Ishikawa (cell line): Measurements from ENCODE around the gene CACNA1H.

Source experiments
- CEBPB ChIP-seq: IDR thresholded peaks from 2 replicates; pipeline ENCODE4 v1.6.1; 2012
- CREB1 ChIP-seq: IDR thresholded peaks from 2 replicates; pipeline ENCODE4 v1.6.1; 2012; ENCODE audit warnings: low read depth
- EGR1 ChIP-seq: IDR thresholded peaks from 2 replicates; pipeline ENCODE4 v1.6.1; 2012
- EP300 ChIP-seq: IDR thresholded peaks from 2 replicates; pipeline ENCODE4 v1.6.1; 2012; ENCODE audit warnings: borderline replicate concordance
- FOXM1 ChIP-seq: IDR thresholded peaks from 2 replicates; pipeline ENCODE4 v1.6.1; 2012; ENCODE audit warnings: low read depth, borderline replicate concordance
- MAX ChIP-seq: IDR thresholded peaks from 2 replicates; pipeline ENCODE4 v1.6.1; 2012
- NFIC ChIP-seq: IDR thresholded peaks from 2 replicates; pipeline ENCODE4 v1.6.1; 2012
- RAD21 ChIP-seq: IDR thresholded peaks from 2 replicates; pipeline ENCODE4 v1.6.1; 2012; ENCODE audit warnings: low read depth
- REST ChIP-seq: IDR thresholded peaks from 2 replicates; pipeline ENCODE4 v1.6.1; 2012; ENCODE audit warnings: low read depth, mild to moderate bottlenecking
- TAF1 ChIP-seq: IDR thresholded peaks from 2 replicates; pipeline ENCODE4 v1.6.1; 2012; ENCODE audit warnings: low read depth, mild to moderate bottlenecking
- TCF12 ChIP-seq: IDR thresholded peaks from 2 replicates; pipeline ENCODE4 v1.6.1; 2012; ENCODE audit warnings: low read depth
- TEAD4 ChIP-seq: IDR thresholded peaks from 2 replicates; pipeline ENCODE4 v1.6.1; 2012
- USF1 ChIP-seq: IDR thresholded peaks from 2 replicates; pipeline ENCODE4 v1.6.1; 2012
- YY1 ChIP-seq: IDR thresholded peaks from 2 replicates; pipeline ENCODE4 v1.6.1; 2012; ENCODE audit warnings: low read depth
- ZBTB7A ChIP-seq: IDR thresholded peaks from 2 replicates; pipeline ENCODE4 v1.6.1; 2012; ENCODE audit warnings: low read depth

Gene CACNA1H

GRCh38 chr16:1152651-1153259, at the start of gene CACNA1H:
Gene CACNA1H (plus strand): TSS chr16:1153106. CDS start chr16:1153738, 632 bp downstream.
- no peak for TF ChIP-seq MAX
- TF ChIP-seq TEAD4, result no peak
- TF ChIP-seq FOXM1, result no peak
- TF ChIP-seq USF1, result no peak
- no peak for TF ChIP-seq RAD21
- TF ChIP-seq ZBTB7A, result no peak
- TF ChIP-seq TCF12, result no peak
- no peak for TF ChIP-seq EP300
- no peak for TF ChIP-seq CREB1
- TF ChIP-seq REST, result no peak
- TF ChIP-seq NFIC, result no peak
- TF ChIP-seq YY1, result no peak

GRCh38 chr16:1103636-1103980, 49.3 kb upstream of the CACNA1H start:
- TF ChIP-seq FOXM1, result no peak
- no peak for TF ChIP-seq REST
- TF ChIP-seq YY1, result no peak
- TF ChIP-seq EP300, result no peak
- TF ChIP-seq CREB1, result no peak
- no peak for TF ChIP-seq EGR1

GRCh38 chr16:1105888-1106620, 46.9 kb upstream of the CACNA1H start:
- TF ChIP-seq CEBPB (no peak), TEAD4 (no peak), EP300 (no peak), RAD21 (peak; percentile 89), REST (no peak), USF1 (peak; percentile 97), ZBTB7A (no peak), YY1 (no peak), CREB1 (no peak), TCF12 (no peak), NFIC (no peak), FOXM1 (no peak), MAX (peak; percentile 28; the same call in 1 of the 2 replicates), EGR1 (no peak)

- TF ChIP-seq CREB1, result no peak
- no peak for TF ChIP-seq EGR1
- no peak for TF ChIP-seq NFIC
- no peak for TF ChIP-seq FOXM1
- TF ChIP-seq EP300, result no peak
- TF ChIP-seq REST, result no peak
- no peak for TF ChIP-seq CEBPB
- TF ChIP-seq ZBTB7A, result no peak
- no peak for TF ChIP-seq USF1
- TF ChIP-seq MAX, result no peak
- no peak for TF ChIP-seq TEAD4
- TF ChIP-seq RAD21, result no peak
- TF ChIP-seq YY1, result no peak
- TF ChIP-seq TCF12, result no peak
- TF ChIP-seq TAF1, result no peak
Observed at GRCh38 chr16:1106659-1107058, 46.2 kb upstream of the CACNA1H start.
